Measurements from ENCODE around the gene ITIH4. TPM values are rescaled to one million over a fixed set of nuclear protein-coding genes. Genes with fewer than 3 reads are reported as not detected.

Gene ITIH4
- total RNA-seq, 1 experiment from 2014 or later, result 2.4 TPM

GRCh38 chr3:52849656-52850055 lies 19.2 kb upstream of the ITIH4 start (continued):
- TF ChIP-seq E2F4 (CRISPR knock-in tag; IDR thresholded peaks at IDR 0.05; ENCODE audit: borderline replicate concordance, low read depth), result no peak
- no peak for TF ChIP-seq STAT6 (CRISPR knock-in tag; conservative IDR thresholded peaks at IDR 0.05; ENCODE audit: low read depth)
- no peak for TF ChIP-seq FOXP1 (CRISPR knock-in tag; IDR thresholded peaks at IDR 0.05; ENCODE audit: borderline replicate concordance)
- no peak for TF ChIP-seq NR2C2 (CRISPR knock-in tag; IDR thresholded peaks at IDR 0.05)
- no peak for TF ChIP-seq CDX4 (CRISPR knock-in tag; IDR thresholded peaks at IDR 0.05; ENCODE audit: borderline replicate concordance)
- TF ChIP-seq ZNF396 (CRISPR knock-in tag; IDR thresholded peaks at IDR 0.05; ENCODE audit: borderline replicate concordance), result no peak
- TF ChIP-seq NFYB (CRISPR knock-in tag; conservative IDR thresholded peaks at IDR 0.05; ENCODE audit: low read depth), result no peak
- no peak for TF ChIP-seq SMAD4 (CRISPR knock-in tag; IDR thresholded peaks at IDR 0.05)

- peaks cover 24% of the 10 kb centered on the region for H3K36me3 Mint-ChIP-seq
- no peak overlapping the region for H3K4me3 Mint-ChIP-seq
- H3K9me3 Mint-ChIP-seq, result no peaks in the 10 kb centered on the region
- no peaks in the 10 kb centered on the region for H3K27me3 Mint-ChIP-seq (ENCODE audit: low read depth)
- no peak for DNase-seq (ENCODE audit: low spot score)
- CTCF ChIA-PET, result interaction anchor here (0.9 to 1.5 kb wide), 5 partner anchors 10 to 132 kb away, joined by 3 to 8 read pairs (median 3); partner anchors contain the start of gene MUSTN1
- H3K4me1 Mint-ChIP-seq, result peaks cover 3% of the 10 kb centered on the region; the same call in 1 of the 2 replicates
- POLR2A ChIA-PET, result no interaction called here
- no peak overlapping the region for H3K27ac Mint-ChIP-seq
- ATAC-seq, result no peak
- TF ChIP-seq ZNF532 (CRISPR knock-in tag; IDR thresholded peaks at IDR 0.05; ENCODE audit: borderline replicate concordance) (no peak), GTF2I (CRISPR knock-in tag; conservative IDR thresholded peaks at IDR 0.05) (no peak), ATF3 (CRISPR knock-in tag; conservative IDR thresholded peaks at IDR 0.05) (no peak), SP1 (CRISPR knock-in tag; conservative IDR thresholded peaks at IDR 0.05) (no peak), TP53 (CRISPR knock-in tag; IDR thresholded peaks at IDR 0.05) (no peak), ZNF263 (CRISPR knock-in tag; IDR thresholded peaks at IDR 0.05; ENCODE audit: low read depth) (no peak), KAT7 (CRISPR knock-in tag; IDR thresholded peaks at IDR 0.05; ENCODE audit: borderline replicate concordance) (no peak), SMAD4 (CRISPR knock-in tag; IDR thresholded peaks at IDR 0.05) (no peak), ZBTB43 (CRISPR knock-in tag; IDR thresholded peaks at IDR 0.05) (no peak), MXD4 (CRISPR knock-in tag; IDR thresholded peaks at IDR 0.05; ENCODE audit: borderline replicate concordance) (no peak), PRDM15 (CRISPR knock-in tag; IDR thresholded peaks at IDR 0.05) (no peak), ATF2 (CRISPR knock-in tag; IDR thresholded peaks at IDR 0.05; ENCODE audit: borderline replicate concordance, low read depth) (no peak)
These were observed 18.1 kb upstream of the ITIH4 start for GRCh38 chr3:52848617-52849016.
